Activated T-cell treated with anti-CD3 and anti-CD28 coated beads, Interleukin-2, amount 50 U/mL, for 48 hours (primary cell): Measurements from ENCODE around the gene AAMP.

Source experiments
- DNase-seq, 2 experiments: peaks; one replicate each; pipeline ENCODE4 v3.0.0-alpha.2; 2020

AAMP gene

DNA sequence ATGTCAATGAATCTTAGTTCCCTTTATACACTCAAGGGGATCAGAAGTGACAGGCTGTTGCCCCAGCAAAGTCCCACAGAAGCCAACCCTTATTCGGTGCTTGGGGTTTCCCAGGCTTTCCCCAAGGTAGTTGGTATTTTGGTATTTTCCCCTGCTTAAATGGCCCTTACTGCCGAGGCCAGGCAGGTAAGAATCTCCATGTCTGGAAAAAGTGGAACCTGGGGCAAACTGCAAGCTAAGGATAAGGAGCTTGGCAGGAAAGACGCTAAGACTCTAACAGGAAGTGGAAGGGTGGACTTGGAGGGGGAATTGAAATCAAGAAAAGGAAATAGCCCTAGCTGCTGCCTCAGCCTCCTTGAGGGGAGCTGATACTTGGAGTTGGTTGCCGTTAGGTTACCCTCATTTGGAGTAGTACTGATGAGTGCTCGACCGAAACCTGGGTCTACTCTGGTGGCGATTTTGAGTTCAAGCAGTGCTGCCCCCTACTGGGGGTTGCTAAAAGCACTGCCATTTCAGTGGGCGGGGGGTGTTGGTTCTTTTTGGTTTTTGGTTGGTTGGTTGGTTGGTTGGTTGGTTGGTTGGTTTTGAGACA, 12.5 kb downstream of the AAMP start:
- peak; percentile 84 to 87 for DNase-seq

DNA sequence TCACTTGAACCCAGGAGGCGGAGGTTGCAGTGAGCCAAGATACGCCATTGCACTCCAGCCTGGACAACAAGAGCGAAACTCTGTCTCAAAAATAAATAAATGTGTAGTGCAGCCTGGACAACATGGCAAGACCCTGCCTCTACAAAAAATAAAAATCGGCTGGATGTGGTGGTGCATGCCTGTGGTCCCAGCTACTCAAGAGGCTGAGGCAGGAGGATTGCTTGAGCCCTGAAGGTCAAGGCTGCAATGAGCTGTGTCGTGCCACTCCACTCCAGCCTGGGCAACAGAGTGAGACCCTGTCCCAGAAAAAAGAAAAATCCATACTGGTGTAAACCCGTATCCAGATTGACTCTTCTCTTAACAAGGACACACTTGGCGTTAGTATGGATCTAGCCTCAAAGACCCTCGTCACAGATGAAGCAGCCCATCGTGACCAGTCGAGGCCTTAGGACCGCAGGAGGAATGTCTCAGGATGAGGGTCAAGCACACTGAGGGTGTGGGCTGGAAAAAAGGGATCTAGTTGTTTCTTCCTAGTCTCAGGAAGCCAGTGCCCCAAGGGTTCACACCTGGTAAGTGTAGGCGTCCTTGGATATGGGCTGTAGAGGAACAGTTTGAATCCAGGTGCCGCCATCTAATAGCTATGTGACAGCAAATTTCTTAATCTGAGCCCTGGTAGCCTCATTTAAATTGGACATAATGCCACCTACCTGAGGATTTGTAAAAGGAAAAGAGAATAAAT, 13.2 kb downstream of the AAMP start:
- no peak for DNase-seq

DNA sequence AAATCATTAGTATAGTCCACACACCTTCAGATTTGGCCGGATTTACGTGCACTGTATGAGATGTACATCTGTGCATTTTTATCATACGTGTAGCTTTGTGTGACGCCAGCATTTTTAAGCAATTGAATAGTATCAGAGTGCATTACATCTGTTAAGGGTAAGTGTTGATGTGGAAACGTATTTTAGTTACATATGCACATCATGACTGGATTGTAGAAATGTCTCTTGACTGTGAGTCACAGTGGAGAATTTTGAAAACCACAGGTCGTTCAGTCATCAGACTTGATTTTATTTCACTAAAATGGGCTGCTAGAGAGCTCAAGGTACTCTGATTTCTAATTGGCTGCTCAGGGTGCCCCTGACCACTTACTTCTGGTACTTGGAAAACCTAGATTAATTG, 14.5 kb downstream of the AAMP start:
- no peak for DNase-seq

GRCh38 chr2:218253232-218253625, 16.7 kb downstream of the AAMP start:
- DNase-seq: no peak

GRCh38 chr2:218252509-218253231, 17.3 kb downstream of the AAMP start:
- DNase-seq: no peak

GRCh38 chr2:218249691-218250090, 20.2 kb downstream of the AAMP start:
- peak in 1 of 2 experiments; percentile 7 for DNase-seq

GRCh38 chr2:218245214-218245613, 24.7 kb downstream of the AAMP start:
- DNase-seq: peak in 1 of 2 experiments; percentile 17

- DNase-seq: peak in 1 of 2 experiments; percentile 12
Measured at GRCh38 chr2:218244665-218245064, 25.3 kb downstream of the AAMP start.

DNA sequence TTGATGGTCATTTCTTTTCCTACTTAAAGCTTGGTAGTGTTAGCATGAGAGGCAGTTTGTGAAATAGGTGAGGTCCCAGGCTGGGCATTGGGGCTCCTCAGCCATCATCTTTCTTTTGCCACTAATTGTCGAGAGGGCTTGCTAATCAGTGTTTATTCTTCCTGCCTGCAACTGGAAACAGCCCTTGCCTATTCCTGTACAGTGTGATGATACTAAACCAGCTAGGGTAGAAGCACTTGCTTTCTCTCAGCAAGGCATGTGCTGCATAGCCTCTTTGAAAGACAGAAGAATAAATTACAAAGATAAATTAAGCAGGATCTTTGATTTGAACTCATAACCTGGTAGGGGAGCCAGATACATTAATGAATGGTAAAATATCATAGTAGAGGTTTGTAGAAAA, 25.7 kb downstream of the AAMP start:
- DNase-seq: peak in 1 of 2 experiments; percentile 7

- DNase-seq: no peak
Measured at GRCh38 chr2:218238887-218239286, 31.1 kb downstream of the AAMP start.

GRCh38 chr2:218236829-218237228, 33.1 kb downstream of the AAMP start:
- DNase-seq: no peak

- no peak for DNase-seq
Measured at GRCh38 chr2:218235017-218235416, 34.9 kb downstream of the AAMP start.

DNA sequence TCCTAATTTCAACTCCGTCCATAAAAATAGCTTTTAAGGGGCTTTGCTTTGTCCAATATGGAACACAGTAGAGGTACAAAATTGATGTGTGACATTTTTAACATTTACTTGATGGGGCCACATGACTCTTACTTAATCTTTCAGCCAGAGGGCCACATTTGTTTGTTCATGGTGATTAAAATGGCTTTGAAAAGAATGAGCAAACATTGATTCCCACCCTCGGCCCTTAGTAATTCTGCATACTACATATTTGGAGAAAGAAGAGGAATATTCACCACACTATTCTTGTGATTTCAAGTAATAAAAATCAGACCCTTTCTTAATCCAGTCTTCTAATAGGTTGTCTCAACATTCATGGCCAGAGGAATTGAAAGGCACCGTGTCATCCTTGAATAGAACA, 35.4 kb downstream of the AAMP start:
- no peak for DNase-seq

DNA sequence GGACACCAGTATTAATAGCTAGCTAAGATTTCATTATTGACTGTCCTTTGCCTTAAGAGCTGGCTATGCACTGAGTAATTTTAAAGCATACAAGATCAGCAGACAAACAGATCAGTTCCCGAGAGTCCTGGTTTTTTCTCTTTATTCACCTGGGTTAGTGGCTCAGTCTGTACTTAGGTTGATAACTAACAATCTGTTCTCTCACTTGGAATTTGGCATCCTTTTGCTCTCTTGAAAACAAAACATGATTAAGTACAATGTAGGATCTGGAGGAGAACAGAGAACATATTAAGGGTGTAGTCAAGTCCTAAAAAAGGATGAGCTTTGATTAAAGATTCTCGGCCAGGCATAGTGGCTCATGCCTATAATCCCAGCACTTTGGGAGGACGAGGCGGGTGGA, 36.4 kb downstream of the AAMP start:
- DNase-seq: no peak

GRCh38 chr2:218230882-218231281, 39.1 kb downstream of the AAMP start:
- peak; percentile 45 to 47 for DNase-seq

DNA sequence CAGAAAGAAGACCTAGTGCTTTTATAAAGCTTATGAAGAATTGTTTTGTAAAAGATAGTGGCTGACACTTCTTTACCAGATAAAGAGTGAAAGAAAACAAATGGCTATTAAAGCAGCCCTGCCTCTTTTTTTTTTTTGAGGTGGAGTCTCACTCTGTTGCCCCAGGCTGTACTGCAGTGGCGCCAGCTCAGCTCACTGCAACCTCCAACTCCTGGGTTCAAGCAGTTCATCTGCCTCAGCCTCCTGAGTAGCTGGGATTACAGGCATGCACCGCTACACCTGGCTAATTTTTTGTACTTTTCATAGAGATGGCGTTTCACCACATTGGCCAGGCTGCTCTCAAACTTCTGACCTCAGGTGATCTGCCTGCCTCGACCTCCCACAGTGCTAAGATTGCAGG, 40.1 kb downstream of the AAMP start:
- DNase-seq: no peak

DNA sequence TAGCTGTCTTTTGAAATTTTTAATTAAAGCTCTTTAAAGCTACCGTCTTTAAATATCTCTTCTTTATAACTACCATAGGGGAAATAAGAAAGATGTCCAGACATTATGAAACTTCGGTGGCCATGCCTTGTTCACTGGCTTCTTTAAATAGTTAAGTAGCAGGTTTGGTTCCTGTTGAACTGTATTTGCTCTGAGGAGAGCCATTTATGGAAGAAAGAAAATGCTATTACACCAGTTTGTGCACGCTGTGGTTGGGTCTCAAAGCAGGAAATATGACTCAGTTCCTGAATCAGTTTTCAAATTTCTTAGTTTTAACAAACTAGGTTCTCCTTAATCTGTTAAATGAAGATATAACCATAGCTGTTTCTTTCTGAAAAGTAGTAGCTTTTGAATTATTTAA, 40.7 kb downstream of the AAMP start:
- peak in 1 of 2 experiments; percentile 37 for DNase-seq

DNA sequence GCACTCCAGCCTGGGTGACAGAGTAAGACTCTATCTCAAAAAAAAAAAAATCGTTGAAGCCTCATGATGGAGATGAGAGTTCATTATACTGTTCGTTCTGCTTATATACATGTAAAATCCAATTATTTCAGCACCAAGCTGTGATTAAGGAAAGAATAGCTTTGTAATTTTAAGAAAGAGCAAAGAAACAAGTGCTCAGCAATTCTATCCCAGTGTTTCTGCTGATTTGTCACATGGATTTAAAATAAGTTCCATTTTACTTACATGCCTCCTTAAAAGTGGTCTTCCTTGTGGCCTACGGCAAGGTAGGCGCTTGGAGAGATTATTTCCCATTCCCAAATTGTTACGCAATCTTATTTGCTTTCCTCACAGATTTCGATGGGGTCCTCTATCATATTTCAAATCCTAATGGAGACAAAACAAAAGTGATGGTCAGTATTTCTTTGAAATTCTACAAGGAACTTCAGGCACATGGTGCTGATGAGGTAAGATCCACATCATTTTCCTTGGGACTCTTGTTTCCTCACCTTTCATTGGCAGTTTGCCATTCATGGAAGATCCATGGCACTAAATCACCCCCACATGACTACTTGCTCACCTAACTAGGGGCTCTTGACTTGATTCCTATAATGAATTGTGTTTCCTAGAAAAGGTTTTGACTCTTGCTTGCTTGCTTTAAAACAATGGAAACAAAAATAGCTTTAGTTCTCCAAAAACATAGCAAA, 41.4 kb downstream of the AAMP start:
- DNase-seq: no peak

DNA sequence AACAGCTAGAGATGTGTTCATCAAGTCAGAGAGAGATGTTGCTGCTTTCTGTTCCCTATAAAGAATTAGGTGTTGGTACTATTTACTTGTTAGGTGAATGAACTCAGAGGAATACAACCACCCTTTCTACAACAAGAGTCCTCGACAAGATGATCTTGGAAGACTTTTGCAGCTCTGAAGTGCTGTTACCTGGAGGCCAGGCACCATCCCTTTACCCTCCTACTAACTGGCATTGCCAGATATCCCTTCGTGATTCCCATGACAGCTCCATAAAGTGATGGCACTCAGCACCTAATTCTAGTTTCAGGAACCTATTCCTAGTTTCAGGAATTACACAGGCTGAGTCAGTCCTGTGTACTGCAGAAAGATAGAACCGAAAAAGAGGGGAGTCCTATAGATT, 43.0 kb downstream of the AAMP start:
- DNase-seq: no peak

GRCh38 chr2:218224186-218224585, 45.8 kb downstream of the AAMP start:
- DNase-seq: no peak

- no peak for DNase-seq
Measured at GRCh38 chr2:218223046-218223445, 46.9 kb downstream of the AAMP start.

- no peak for DNase-seq
Measured at GRCh38 chr2:218221000-218221399, 48.9 kb downstream of the AAMP start.

DNA sequence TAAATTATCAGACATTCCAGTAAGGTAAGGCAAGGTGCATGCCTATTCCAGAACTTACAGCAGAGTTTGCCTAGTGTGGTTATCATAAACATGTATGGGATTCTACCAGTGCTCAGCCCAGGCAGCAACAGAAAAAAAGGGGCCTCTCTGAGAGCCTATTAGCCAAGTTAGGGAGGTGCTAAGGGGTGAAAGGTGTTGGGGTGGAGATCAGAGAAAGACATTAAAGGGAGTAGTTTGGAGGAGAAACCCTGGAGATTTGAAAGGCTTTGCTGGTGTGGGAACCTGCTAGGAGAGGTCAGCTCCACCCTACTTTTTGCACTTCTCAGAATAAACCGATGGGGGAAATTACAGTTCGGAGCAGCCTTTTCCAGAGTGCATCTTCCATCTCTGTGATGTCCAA, 50.0 kb downstream of the AAMP start:
- DNase-seq: no peak
